Measurements from ENCODE around the gene CYP27B1.
"Not testable (repeated sequence)": the region's sequence is repeated elsewhere in the genome, so short reads cannot be mapped to it uniquely, and the experiment has no call there.

Gene CYP27B1

GRCh38 chr12:57720606-57721595 lies 46.0 kb downstream of the CYP27B1 start:
- DNase-seq (ENCODE audit: low read depth) = no peak

GRCh38 chr12:57719777-57720605 lies 46.9 kb downstream of the CYP27B1 start:
- DNase-seq (ENCODE audit: low read depth) = no peak

- no peak for DNase-seq (ENCODE audit: low read depth)
Measured at GRCh38 chr12:57718641-57719528, 48.0 kb downstream of the CYP27B1 start.

GRCh38 chr12:57717846-57718640 lies 48.8 kb downstream of the CYP27B1 start:
- no peak for DNase-seq (ENCODE audit: low read depth)

- DNase-seq (ENCODE audit: low read depth) = no peak
Measured at GRCh38 chr12:57717131-57717530, 49.7 kb downstream of the CYP27B1 start.

- DNase-seq (ENCODE audit: low read depth) = no peak
Measured at GRCh38 chr12:57716305-57716704, 50.6 kb downstream of the CYP27B1 start.

GRCh38 chr12:57715786-57716185 lies 51.1 kb downstream of the CYP27B1 start:
- no peak for DNase-seq (ENCODE audit: low read depth)

GRCh38 chr12:57715036-57715748 lies 51.7 kb downstream of the CYP27B1 start:
- DNase-seq (ENCODE audit: low read depth) = not testable (repeated sequence)

GRCh38 chr12:57713209-57713608 lies 53.7 kb downstream of the CYP27B1 start:
- no peak for DNase-seq (ENCODE audit: low read depth)

GRCh38 chr12:57712701-57713100 lies 54.2 kb downstream of the CYP27B1 start:
- DNase-seq (ENCODE audit: low read depth) = no peak
